WTC11 (cell line): ENCODE results near the gene ELP5. TPM values are rescaled to one million over a fixed set of nuclear protein-coding genes. Genes with fewer than 3 reads are reported as not detected.

ENCODE experiments used
- ATAC-seq: fragments of 200-7000 bp; cut with Tn5 transposase; 2 replicates; pipeline ENCODE4 v1.10.0; 2021; ENCODE audit warnings: mild to moderate bottlenecking, moderate library complexity
- CTCF ChIA-PET: fragments of 300-600 bp; sonication (Branson Sonifier 250); formaldehyde crosslinking; loops from one replicate; lab custom pipeline; 2021; ENCODE audit warnings: antibody characterized with exemption; lab: Charles Lee
- POLR2A ChIA-PET: fragments of 350-600 bp; sonication (Branson Sonifier 250); formaldehyde crosslinking; loops from one replicate; lab custom pipeline; 2021; ENCODE audit warnings: antibody characterized with exemption; lab: Charles Lee
- DNase-seq: peaks from one replicate; pipeline ENCODE4 v3.0.0; 2021; ENCODE audit warnings: low spot score
- H3K27ac Mint-ChIP-seq: 2 replicates; pipeline ENCODE4 v1.8.0; 2021; ENCODE audit warnings: mixed read lengths
- H3K27me3 Mint-ChIP-seq: 2 replicates; pipeline ENCODE4 v1.8.0; 2021; ENCODE audit warnings: low read depth, mild to moderate bottlenecking, moderate library complexity, mixed read lengths
- H3K36me3 Mint-ChIP-seq: 2 replicates; pipeline ENCODE4 v1.8.0; 2021; ENCODE audit warnings: mixed read lengths
- H3K4me1 Mint-ChIP-seq: 2 replicates; pipeline ENCODE4 v1.8.0; 2022; ENCODE audit warnings: mixed read lengths
- H3K4me3 Mint-ChIP-seq: 2 replicates; pipeline ENCODE4 v1.8.0; 2021; ENCODE audit warnings: mild to moderate bottlenecking, moderate library complexity, mixed read lengths
- H3K9me3 Mint-ChIP-seq: 2 replicates; pipeline ENCODE4 v1.8.0; 2021; ENCODE audit warnings: mixed read lengths
- CDX4 ChIP-seq: fragments of 250-450 bp; sonication (Bioruptor Pico); IDR thresholded peaks from 2 replicates; pipeline ENCODE4 v1.9.0; 2021; ENCODE audit warnings: moderate library complexity, mild to moderate bottlenecking, inconsistent platforms, borderline replicate concordance
- CREM ChIP-seq: sonication (generic); formaldehyde crosslinking; IDR thresholded peaks from 2 replicates; pipeline ENCODE4 v1.8.1; 2022; ENCODE audit warnings: mild to moderate bottlenecking, missing genetic modification reagents, moderate library complexity
- ERG ChIP-seq: fragments of 250-450 bp; sonication (Bioruptor Pico); IDR thresholded peaks from 2 replicates; pipeline ENCODE4 v1.8.0; 2021; ENCODE audit warnings: mild to moderate bottlenecking
- ESRRA ChIP-seq: sonication (generic); formaldehyde crosslinking; IDR thresholded peaks from 2 replicates; pipeline ENCODE4 v1.8.1; 2022; ENCODE audit warnings: mild to moderate bottlenecking, missing genetic modification reagents, borderline replicate concordance
- ETV6 ChIP-seq: sonication (generic); formaldehyde crosslinking; IDR thresholded peaks from 2 replicates; pipeline ENCODE4 v1.8.1; 2022; ENCODE audit warnings: mild to moderate bottlenecking, missing genetic modification reagents
- FOXK1 ChIP-seq: sonication (generic); formaldehyde crosslinking; IDR thresholded peaks from 2 replicates; pipeline ENCODE4 v1.8.0; 2022; ENCODE audit warnings: mild to moderate bottlenecking, moderate library complexity, missing genetic modification reagents
- GABPB1 ChIP-seq: sonication (generic); formaldehyde crosslinking; IDR thresholded peaks from 2 replicates; pipeline ENCODE4 v1.8.1; 2023; ENCODE audit warnings: mild to moderate bottlenecking, missing genetic modification reagents
- HMGA2 ChIP-seq: fragments of 250-450 bp; sonication (Bioruptor Pico); IDR thresholded peaks from 2 replicates; pipeline ENCODE4 v1.4.0; 2021; ENCODE audit warnings: mild to moderate bottlenecking, moderate library complexity
- JUN ChIP-seq: sonication (generic); formaldehyde crosslinking; IDR thresholded peaks from 2 replicates; pipeline ENCODE4 v1.8.0; 2023; ENCODE audit warnings: mild to moderate bottlenecking, missing genetic modification reagents
- MLX ChIP-seq: sonication (generic); formaldehyde crosslinking; IDR thresholded peaks from 2 replicates; pipeline ENCODE4 v1.8.1; 2023; ENCODE audit warnings: mild to moderate bottlenecking, missing genetic modification reagents, moderate library complexity
- NFATC4 ChIP-seq: fragments of 250-450 bp; sonication (Bioruptor Pico); IDR thresholded peaks from 2 replicates; pipeline ENCODE4 v1.9.0; 2021; ENCODE audit warnings: mild to moderate bottlenecking
- NR1H2 ChIP-seq: sonication (generic); formaldehyde crosslinking; IDR thresholded peaks from 2 replicates; pipeline ENCODE4 v1.9.0; 2021; ENCODE audit warnings: mild to moderate bottlenecking, moderate library complexity, missing genetic modification reagents
- OVOL2 ChIP-seq: fragments of 250-450 bp; sonication (Bioruptor Pico); IDR thresholded peaks from 2 replicates; pipeline ENCODE4 v1.9.0; 2021; ENCODE audit warnings: mild to moderate bottlenecking, borderline replicate concordance
- SP1 ChIP-seq: sonication (generic); formaldehyde crosslinking; conservative IDR thresholded peaks from 2 replicates; pipeline ENCODE4 v1.8.1; 2022; ENCODE audit warnings: missing genetic modification reagents
- TEAD1 ChIP-seq: sonication (generic); formaldehyde crosslinking; IDR thresholded peaks from 2 replicates; pipeline ENCODE4 v1.8.0; 2022; ENCODE audit warnings: mild to moderate bottlenecking, missing genetic modification reagents
- TP53 ChIP-seq: sonication (generic); formaldehyde crosslinking; IDR thresholded peaks from 2 replicates; pipeline ENCODE4 v1.8.1; 2023; ENCODE audit warnings: mild to moderate bottlenecking, missing genetic modification reagents
- ZMAT4 ChIP-seq: fragments of 250-450 bp; sonication (Bioruptor Pico); IDR thresholded peaks from 2 replicates; pipeline ENCODE4 v1.9.0; 2021; ENCODE audit warnings: mild to moderate bottlenecking
- ZNF232 ChIP-seq: sonication (generic); formaldehyde crosslinking; IDR thresholded peaks from 2 replicates; pipeline ENCODE4 v1.8.0; 2022; ENCODE audit warnings: mild to moderate bottlenecking, missing genetic modification reagents
- ZNF317 ChIP-seq: sonication (generic); formaldehyde crosslinking; IDR thresholded peaks from 2 replicates; pipeline ENCODE4 v1.8.1; 2023; ENCODE audit warnings: low read depth, mild to moderate bottlenecking, moderate library complexity, missing genetic modification reagents, borderline replicate concordance
- ZNF396 ChIP-seq: fragments of 250-450 bp; sonication (Bioruptor Pico); IDR thresholded peaks from 2 replicates; pipeline ENCODE4 v1.8.0; 2021; ENCODE audit warnings: mild to moderate bottlenecking, moderate library complexity, borderline replicate concordance
- ZNF425 ChIP-seq: fragments of 250-450 bp; sonication (Bioruptor Pico); conservative IDR thresholded peaks from 2 replicates; pipeline ENCODE4 v1.9.0; 2021; ENCODE audit warnings: mild to moderate bottlenecking
- ZNF512 ChIP-seq: sonication (generic); formaldehyde crosslinking; IDR thresholded peaks from 2 replicates; pipeline ENCODE4 v1.8.1; 2022; ENCODE audit warnings: missing genetic modification reagents, borderline replicate concordance
- ZNF532 ChIP-seq: fragments of 250-450 bp; sonication (Bioruptor Pico); IDR thresholded peaks from 2 replicates; pipeline ENCODE4 v1.9.0; 2021; ENCODE audit warnings: mild to moderate bottlenecking, borderline replicate concordance
- ZNF671 ChIP-seq: fragments of 250-450 bp; sonication (Bioruptor Pico); IDR thresholded peaks from 2 replicates; pipeline ENCODE4 v1.8.0; 2021; ENCODE audit warnings: mild to moderate bottlenecking
- total RNA-seq: library from RNA; stranded (reverse); gene quantifications from 3 replicates; pipeline ENCODE4 v1.2.3, GENCODE V29; 2021

Gene ELP5
- total RNA-seq, 1 experiment from 2014 or later, result 101 TPM

- TF ChIP-seq GABPB1 (CRISPR knock-in tag) (peak; percentile 60; the same call in 1 of the 2 replicates), ZMAT4 (CRISPR knock-in tag) (no peak), CREM (peak; percentile 94), TEAD1 (CRISPR knock-in tag) (peak; percentile 53; the same call in 1 of the 2 replicates), ERG (CRISPR knock-in tag) (no peak), MLX (CRISPR knock-in tag) (no peak), FOXK1 (CRISPR knock-in tag) (peak; percentile 92), ZNF532 (no peak), NR1H2 (no peak), ZNF317 (CRISPR knock-in tag) (no peak), ZNF425 (no peak), ESRRA (0 out of 2 replicates have a peak, but pooled peaks have one; percentile 66), ETV6 (peak; percentile 20; the same call in 1 of the 2 replicates), TP53 (CRISPR knock-in tag) (no peak), HMGA2 (CRISPR knock-in tag) (no peak)
These were observed at the start of gene ELP5 (continued) for GRCh38 chr17:7252176-7253043.

- Mint-ChIP-seq H3K4me3 (peak overlapping the region; percentile 71; the same call in 1 of the 2 replicates), H3K9me3 (no peaks in the 10 kb centered on the region), H3K4me1 (peaks cover 28% of the 10 kb centered on the region), H3K27me3 (no peaks in the 10 kb centered on the region), H3K36me3 (peaks cover 24% of the 10 kb centered on the region), H3K27ac (no peak overlapping the region)
- POLR2A ChIA-PET, result no interaction called here
- DNase-seq, result no peak
- CTCF ChIA-PET, result no interaction called here
- no peak for ATAC-seq
- TF ChIP-seq ZNF671 (CRISPR knock-in tag) (no peak), SP1 (CRISPR knock-in tag) (no peak), NFATC4 (no peak), FOXK1 (CRISPR knock-in tag) (no peak), ZNF317 (CRISPR knock-in tag) (no peak), TEAD1 (CRISPR knock-in tag) (no peak), ZMAT4 (CRISPR knock-in tag) (no peak), CREM (no peak), ZNF512 (CRISPR knock-in tag) (no peak), JUN (CRISPR knock-in tag) (no peak), CDX4 (CRISPR knock-in tag) (no peak), ZNF396 (CRISPR knock-in tag) (no peak), OVOL2 (CRISPR knock-in tag) (no peak), GABPB1 (CRISPR knock-in tag) (no peak), ZNF232 (CRISPR knock-in tag) (no peak)
These were observed 48.6 kb upstream of the ELP5 start for GRCh38 chr17:7203391-7203790.
